Liver (tissue), 9 donors: ENCODE measurements around the gene PLEKHO1. TPM values are rescaled to one million over a fixed set of nuclear protein-coding genes. Genes with fewer than 3 reads are reported as not detected.

Experiments used
- DNase-seq: peaks from one replicate; pipeline ENCODE4 v3.0.0-alpha.2; 2017; ENCODE audit warnings: low spot score
- H3K27ac ChIP-seq, 2 donors: one replicate each; pipeline ENCODE4 v1.7.0; 2013; ENCODE audit warnings: inconsistent platforms in 2 of 2, low read length in 2 of 2, control low read depth in 1 of 2, low read depth in 1 of 2, mild to moderate bottlenecking in 1 of 2
- H3K27me3 ChIP-seq, 4 donors: one replicate each; pipeline versions ENCODE4 v1.6.1 to v1.7.0; 2013; ENCODE audit warnings: low read length in 3 of 4, inconsistent platforms in 1 of 4, mild to moderate bottlenecking in 1 of 4, moderate library complexity in 1 of 4; ENCODE audit not compliant: control insufficient read depth in 4 of 4, insufficient read depth in 4 of 4
- H3K36me3 ChIP-seq, 4 donors: one replicate each; pipeline versions ENCODE4 v1.6.1 to v1.7.0; 2013; ENCODE audit warnings: low read length in 3 of 4, mild to moderate bottlenecking in 3 of 4, low read depth in 1 of 4, moderate library complexity in 1 of 4; ENCODE audit not compliant: control insufficient read depth in 4 of 4, insufficient read depth in 3 of 4
- H3K4me1 ChIP-seq, 4 donors: one replicate each; pipeline versions ENCODE4 v1.6.1 to v1.7.0; 2013; ENCODE audit warnings: low read length in 3 of 4, mild to moderate bottlenecking in 3 of 4, moderate library complexity in 1 of 4; ENCODE audit not compliant: control insufficient read depth in 4 of 4, insufficient read depth in 4 of 4
- H3K4me3 ChIP-seq, 3 donors: one replicate each; pipeline versions ENCODE4 v1.6.1 to v1.7.0; 2013; ENCODE audit warnings: low read length in 3 of 3, control low read depth in 1 of 3, low read depth in 1 of 3, mild to moderate bottlenecking in 1 of 3
- H3K9ac ChIP-seq, 2 donors: one replicate each; pipeline ENCODE4 v1.7.0; 2013; ENCODE audit warnings: low read length in 2 of 2, mild to moderate bottlenecking in 2 of 2, moderate library complexity in 2 of 2, control low read depth in 1 of 2, low read depth in 1 of 2
- H3K9me3 ChIP-seq, 4 donors: one replicate each; pipeline versions ENCODE4 v1.6.1 to v1.7.0; 2013; ENCODE audit warnings: low read length in 3 of 4; ENCODE audit not compliant: control insufficient read depth in 4 of 4
- EGR1 ChIP-seq, 2 donors: IDR thresholded peaks; 2 replicates each; pipeline ENCODE4 v1.6.1; 2016 to 2018; ENCODE audit warnings: antibody characterized with exemption in 2 of 2, low read depth in 2 of 2
- FOXA1 ChIP-seq: IDR thresholded peaks from 2 replicates; pipeline ENCODE4 v1.6.1; 2016; ENCODE audit warnings: antibody characterized with exemption
- GABPA ChIP-seq, 2 donors: IDR thresholded peaks in 1 of 2; conservative IDR thresholded peaks in 1 of 2; 2 replicates each; pipeline ENCODE4 v1.6.1; 2016; ENCODE audit warnings: antibody characterized with exemption in 2 of 2, mild to moderate bottlenecking in 1 of 2, moderate library complexity in 1 of 2
- HNF4A ChIP-seq, 2 donors: conservative IDR thresholded peaks; 2 replicates each; pipeline ENCODE4 v1.6.1; 2016; ENCODE audit warnings: antibody characterized with exemption in 2 of 2, mild to moderate bottlenecking in 2 of 2
- RAD21 ChIP-seq, 2 donors: IDR thresholded peaks; 2 replicates each; pipeline ENCODE4 v1.6.1; 2016; ENCODE audit warnings: antibody characterized with exemption in 2 of 2, mild to moderate bottlenecking in 2 of 2
- REST ChIP-seq: IDR thresholded peaks from 2 replicates; pipeline ENCODE4 v1.6.1; 2016; ENCODE audit warnings: antibody characterized with exemption, mild to moderate bottlenecking
- RXRA ChIP-seq, 2 donors: IDR thresholded peaks; 2 replicates each; pipeline ENCODE4 v1.6.1; 2017 to 2018; ENCODE audit warnings: antibody characterized with exemption in 2 of 2, mild to moderate bottlenecking in 1 of 2
- WGBS: extraction: QIAGEN DNeasy Blood & Tissue Kit; methylation state at CpG from one replicate; pipeline ENCODE4 v1.1.7; 2013; 5-methylcytosine and 5-hydroxymethylcytosine counted together
- polyA plus RNA-seq, 2 donors: library from polyadenylated mRNA; stranded (reverse) in 1 of 2; unstranded in 1 of 2; fragments of 200-250 nt in 1 of 2; fragments of >200 nt in 1 of 2; fragmentation: Nextera tagmentation in 1 of 2; extraction: Ambion mirVana in 1 of 2; gene quantifications; one replicate each; pipeline versions ENCODE4 v1.2.1 to v1.2.3, GENCODE V29; 2013 to 2015
- total RNA-seq, 2 donors: library from RNA; depleted of rRNA; stranded (reverse); fragments of >200 nt; gene quantifications; one replicate each; pipeline ENCODE4 v1.2.3, GENCODE V29; 2014
- TF ChIP-seq, protein P1 (sequence below): fragments of 150-350 bp; IDR thresholded peaks from 2 replicates; pipeline ENCODE4 v1.5.1; 2017; ENCODE audit warnings: improper control_type of control experiment, low read depth, low read length; ENCODE audit not compliant: missing input control
- donor health status: healthy.
- donor health status: healthy.
- donor health status: healthy.
- donor health status: healthy.
- donor health status: healthy.

The PLEKHO1 gene
- total and polyA plus RNA-seq, 4 donors, result 3.5 to 8.8 (median 6.0) TPM

GRCh38 chr1:150165622-150166612 lies 16.2 kb downstream of the PLEKHO1 start:
- no peaks in the 10 kb centered on the region for H3K9me3 ChIP-seq
- H3K4me3 ChIP-seq, result no peak overlapping the region
- H3K27ac ChIP-seq, result peak overlapping the region in 1 of 2 donors; percentile 19
- no peaks in the 10 kb centered on the region for H3K4me1 ChIP-seq
- TF ChIP-seq RAD21 (IDR thresholded peaks at IDR 0.05) (peak; percentile 66 to 78), EGR1 (IDR thresholded peaks at IDR 0.05; ENCODE audit: low read depth in 2 of 2) (no peak), REST (no peak), GABPA (IDR thresholded peaks at IDR 0.05 in 1 of 2, conservative IDR thresholded peaks at IDR 0.05 in 1 of 2) (no peak), FOXA1 (no peak), RXRA (IDR thresholded peaks at IDR 0.05) (no peak), HNF4A (conservative IDR thresholded peaks at IDR 0.05) (no peak)
- TF ChIP-seq, protein P1, sequence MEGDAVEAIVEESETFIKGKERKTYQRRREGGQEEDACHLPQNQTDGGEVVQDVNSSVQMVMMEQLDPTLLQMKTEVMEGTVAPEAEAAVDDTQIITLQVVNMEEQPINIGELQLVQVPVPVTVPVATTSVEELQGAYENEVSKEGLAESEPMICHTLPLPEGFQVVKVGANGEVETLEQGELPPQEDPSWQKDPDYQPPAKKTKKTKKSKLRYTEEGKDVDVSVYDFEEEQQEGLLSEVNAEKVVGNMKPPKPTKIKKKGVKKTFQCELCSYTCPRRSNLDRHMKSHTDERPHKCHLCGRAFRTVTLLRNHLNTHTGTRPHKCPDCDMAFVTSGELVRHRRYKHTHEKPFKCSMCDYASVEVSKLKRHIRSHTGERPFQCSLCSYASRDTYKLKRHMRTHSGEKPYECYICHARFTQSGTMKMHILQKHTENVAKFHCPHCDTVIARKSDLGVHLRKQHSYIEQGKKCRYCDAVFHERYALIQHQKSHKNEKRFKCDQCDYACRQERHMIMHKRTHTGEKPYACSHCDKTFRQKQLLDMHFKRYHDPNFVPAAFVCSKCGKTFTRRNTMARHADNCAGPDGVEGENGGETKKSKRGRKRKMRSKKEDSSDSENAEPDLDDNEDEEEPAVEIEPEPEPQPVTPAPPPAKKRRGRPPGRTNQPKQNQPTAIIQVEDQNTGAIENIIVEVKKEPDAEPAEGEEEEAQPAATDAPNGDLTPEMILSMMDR, result peak; percentile 45
- H3K9ac ChIP-seq, result no peak overlapping the region
- 68% methylated on average over 14 of the region's 14 CpGs for WGBS
- no peak for DNase-seq
- H3K27me3 ChIP-seq, result no peaks in the 10 kb centered on the region
- H3K36me3 ChIP-seq, result no peaks in the 10 kb centered on the region

DNA sequence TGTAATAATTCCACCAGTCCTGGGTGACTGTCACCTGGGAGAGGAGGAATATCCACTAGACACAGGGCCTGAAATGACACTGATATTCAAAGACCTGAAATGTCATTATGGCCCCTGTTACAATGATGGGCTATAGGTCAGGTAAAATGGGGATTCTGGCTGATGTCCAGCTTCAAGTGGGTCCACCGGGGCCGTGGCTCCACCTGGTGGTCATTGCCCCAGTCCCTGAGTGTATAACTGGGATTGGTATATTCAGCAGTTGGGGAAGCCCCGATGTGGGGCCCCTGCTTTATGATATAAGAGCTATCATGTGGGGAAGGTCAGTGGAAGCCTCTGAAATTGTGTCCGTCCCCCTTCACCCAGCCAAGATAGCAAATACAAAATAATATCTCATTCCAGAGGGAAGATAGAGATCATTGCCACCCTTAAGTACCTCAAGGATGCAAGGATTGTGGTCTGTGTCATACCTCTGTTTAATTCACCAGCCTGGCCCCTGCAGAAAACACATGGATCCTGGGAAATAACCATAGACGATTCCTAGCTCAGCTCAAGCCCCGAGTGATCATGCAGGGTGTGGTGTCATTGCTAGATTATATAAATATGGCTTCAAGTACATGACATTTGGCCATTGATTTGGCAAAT lies 19.4 kb downstream of the PLEKHO1 start:
- H3K4me3 ChIP-seq, result no peak overlapping the region
- H3K27ac ChIP-seq, result no peak overlapping the region
- no peaks in the 10 kb centered on the region for H3K27me3 ChIP-seq
- H3K4me1 ChIP-seq, result peaks cover 0 to 10% (median 4%) of the 10 kb centered on the region in 4 donors
- no peaks in the 10 kb centered on the region for H3K36me3 ChIP-seq
- no peak overlapping the region for H3K9ac ChIP-seq
- peak; percentile 73 for DNase-seq
- H3K9me3 ChIP-seq, result no peaks in the 10 kb centered on the region
- 18% methylated on average over 6 of the region's 6 CpGs for whole genome bisulfite sequencing
- TF ChIP-seq, protein P1, result peak; percentile 62
- TF ChIP-seq RAD21 (IDR thresholded peaks at IDR 0.05), result peak; percentile 90 to 92
- TF ChIP-seq GABPA (IDR thresholded peaks at IDR 0.05 in 1 of 2, conservative IDR thresholded peaks at IDR 0.05 in 1 of 2), result no peak
